OCI-LY3 (cell line): Measurements from ENCODE around the gene RANBP1.

Experiments
- H2AFZ ChIP-seq: fragments of 200-600, 300-600 bp; shearing (Covaris generic); 2 replicates; pipeline ENCODE4 v1.6.0; 2014; ENCODE audit warnings: antibody characterized with exemption, low read depth, low read length
- H3K27ac ChIP-seq: fragments of 200-600, 300-600 bp; sonication (generic); 2 replicates; pipeline ENCODE4 v1.5.1; 2014; ENCODE audit warnings: mild to moderate bottlenecking, low read length, moderate library complexity, mixed read lengths
- H3K27me3 ChIP-seq: fragments of 200-600, 300-600 bp; sonication (generic); 2 replicates; pipeline ENCODE4 v1.6.1; 2014; ENCODE audit warnings: low read depth, low read length, mixed read lengths
- H3K36me3 ChIP-seq: fragments of 200-600, 300-600 bp; sonication (generic); replicated peaks from 2 replicates; pipeline ENCODE3; 2014; ENCODE audit warnings: low read depth, low read length, mixed read lengths
- H3K4me1 ChIP-seq: fragments of 300-600, 200-600 bp; sonication (generic); 2 replicates; pipeline ENCODE4 v1.6.1; 2014; ENCODE audit warnings: low read length, mixed read lengths
- H3K4me2 ChIP-seq: fragments of 200-600, 300-600 bp; sonication (generic); 2 replicates; pipeline ENCODE4 v1.6.1; 2014; ENCODE audit warnings: low read length, mixed read lengths
- H3K4me3 ChIP-seq: fragments of 300-600, 200-600 bp; sonication (generic); 2 replicates; pipeline ENCODE4 v1.5.1; 2014; ENCODE audit warnings: antibody characterized with exemption, mild to moderate bottlenecking, low read length, moderate library complexity
- H3K79me2 ChIP-seq: fragments of 300-600, 200-600 bp; shearing (Covaris generic); 2 replicates; pipeline ENCODE4 v1.6.1; 2014; ENCODE audit warnings: mild to moderate bottlenecking, low read length, mixed read lengths
- H3K9ac ChIP-seq: fragments of 300-600, 200-600 bp; shearing (Covaris generic); 2 replicates; pipeline ENCODE4 v1.6.0; 2014; ENCODE audit warnings: mild to moderate bottlenecking, low read length, moderate library complexity
- H3K9me3 ChIP-seq: fragments of 200-600, 300-600 bp; shearing (Covaris generic); 2 replicates; pipeline ENCODE4 v1.6.1; 2014; ENCODE audit warnings: low read length, mixed read lengths; ENCODE audit not compliant: insufficient read depth
- H4K20me1 ChIP-seq: fragments of 200-600, 300-600 bp; sonication (generic); 2 replicates; pipeline ENCODE4 v1.6.1; 2016; ENCODE audit warnings: low read length, mixed read lengths; ENCODE audit not compliant: insufficient read depth
- CTCF ChIP-seq: fragments of 200-600, 300-600 bp; sonication (generic); IDR thresholded peaks from 2 replicates; pipeline ENCODE4 v1.5.1; 2014; ENCODE audit warnings: antibody characterized with exemption, low read length, low read depth
- EZH2phosphoT487 ChIP-seq: fragments of 200-600 bp; shearing (Covaris generic); IDR thresholded peaks from 2 replicates; pipeline ENCODE4 v1.6.1; 2018; ENCODE audit warnings: antibody characterized with exemption, mixed run types, low read depth

RANBP1 gene

GRCh38 chr22:20165421-20165820 is 49.5 kb downstream of the RANBP1 start:
- no peak overlapping the region for H3K4me2 ChIP-seq
- TF ChIP-seq CTCF, result no peak
- TF ChIP-seq EZH2phosphoT487, result no peak
- no peaks in the 10 kb centered on the region for H3K36me3 ChIP-seq
- H2AFZ ChIP-seq, result no peak overlapping the region
- H3K27ac ChIP-seq, result no peak overlapping the region
- H3K4me1 ChIP-seq, result no peaks in the 10 kb centered on the region
- no peaks in the 10 kb centered on the region for H3K79me2 ChIP-seq
- H3K4me3 ChIP-seq, result no peak overlapping the region
- no peaks in the 10 kb centered on the region for H4K20me1 ChIP-seq
- H3K9ac ChIP-seq, result no peak overlapping the region
- H3K9me3 ChIP-seq, result no peaks in the 10 kb centered on the region
- peaks cover 4% of the 10 kb centered on the region for H3K27me3 ChIP-seq

- H2AFZ ChIP-seq, result no peak overlapping the region
Observed at GRCh38 chr22:20165913-20166312, 50.0 kb downstream of the RANBP1 start.

GRCh38 chr22:20166703-20167102 is 50.8 kb downstream of the RANBP1 start:
- H3K9ac ChIP-seq, result no peak overlapping the region
- H3K27ac ChIP-seq, result no peak overlapping the region
- no peaks in the 10 kb centered on the region for H4K20me1 ChIP-seq
- H3K9me3 ChIP-seq, result no peaks in the 10 kb centered on the region
- no peak overlapping the region for H2AFZ ChIP-seq
- H3K4me3 ChIP-seq, result no peak overlapping the region
- H3K27me3 ChIP-seq, result peaks cover 8% of the 10 kb centered on the region; the same call in 1 of the 2 replicates
- no peaks in the 10 kb centered on the region for H3K36me3 ChIP-seq
- H3K4me1 ChIP-seq, result no peaks in the 10 kb centered on the region
- H3K79me2 ChIP-seq, result no peaks in the 10 kb centered on the region
- no peak for TF ChIP-seq CTCF
- TF ChIP-seq EZH2phosphoT487, result no peak
- no peak overlapping the region for H3K4me2 ChIP-seq

More at GRCh38 chr22:20165913-20166312, 50.0 kb downstream of the RANBP1 start:
- no peaks in the 10 kb centered on the region for H3K9me3 ChIP-seq
- H3K9ac ChIP-seq, result no peak overlapping the region
- peaks cover 8% of the 10 kb centered on the region; the same call in 1 of the 2 replicates for H3K27me3 ChIP-seq
- no peaks in the 10 kb centered on the region for H3K36me3 ChIP-seq
- no peak for TF ChIP-seq CTCF
- TF ChIP-seq EZH2phosphoT487, result no peak
- H3K79me2 ChIP-seq, result no peaks in the 10 kb centered on the region
- H4K20me1 ChIP-seq, result no peaks in the 10 kb centered on the region
- H3K4me1 ChIP-seq, result no peaks in the 10 kb centered on the region
- no peak overlapping the region for H3K27ac ChIP-seq
- no peak overlapping the region for H3K4me2 ChIP-seq
- H3K4me3 ChIP-seq, result no peak overlapping the region

DNA sequence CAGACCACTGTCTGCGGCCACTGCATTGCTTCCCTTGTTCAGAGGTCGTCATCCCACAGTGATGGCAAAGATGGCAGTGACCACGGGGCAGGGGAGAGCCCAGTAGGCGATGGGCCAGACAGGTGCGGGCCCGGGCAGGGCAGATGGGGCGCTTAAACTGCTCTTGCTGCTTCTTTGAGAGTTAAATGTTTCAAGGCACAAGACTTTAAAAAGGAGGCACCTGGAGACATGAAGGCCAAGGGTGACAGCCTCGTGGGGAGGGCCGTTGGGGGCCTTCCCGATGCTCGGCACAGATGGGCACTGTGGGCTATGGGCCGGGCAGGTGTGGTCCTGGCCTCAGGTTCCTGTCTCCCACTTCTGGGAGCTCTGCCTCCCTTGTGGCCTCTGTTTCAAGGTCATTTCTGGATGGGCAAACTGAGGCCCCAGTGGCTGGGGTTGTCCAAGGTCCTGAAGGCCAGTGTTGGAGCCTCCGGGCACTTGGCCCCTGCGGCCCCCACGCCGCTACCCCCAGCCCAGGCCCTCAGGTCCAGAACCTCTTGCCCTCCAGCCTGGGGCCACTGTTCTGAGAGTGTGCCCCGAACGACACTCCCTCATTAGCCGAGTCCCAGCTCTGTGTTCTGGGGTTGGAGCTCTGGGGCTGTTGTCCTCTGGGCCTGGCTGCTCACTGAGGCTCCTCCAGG is 51.9 kb downstream of the RANBP1 start:
- Histone ChIP-seq H3K27ac (no peak overlapping the region), H3K4me2 (no peak overlapping the region), H4K20me1 (no peaks in the 10 kb centered on the region), H3K9me3 (no peaks in the 10 kb centered on the region), H3K79me2 (no peaks in the 10 kb centered on the region), H2AFZ (no peak overlapping the region), H3K4me1 (no peaks in the 10 kb centered on the region), H3K36me3 (no peaks in the 10 kb centered on the region), H3K27me3 (peaks cover 8% of the 10 kb centered on the region; the same call in 1 of the 2 replicates), H3K4me3 (no peak overlapping the region), H3K9ac (no peak overlapping the region)
- no peak for TF ChIP-seq CTCF
